ENCODE results near the gene RPS8. TPM values are rescaled to one million over a fixed set of nuclear protein-coding genes. Genes with fewer than 3 reads are reported as not detected.
"Not testable (repeated sequence)": the region's sequence is repeated elsewhere in the genome, so short reads cannot be mapped to it uniquely, and the experiment has no call there.

Gene RPS8
- total RNA-seq, 1 donor from 2014 or later = 1,187 TPM

GRCh38 chr1:44821240-44821715 lies 45.9 kb downstream of the RPS8 start:
- H3K27ac Mint-ChIP-seq (ENCODE audit: unreplicated experiment) = no peak overlapping the region
- Histone ChIP-seq H2AFZ (ENCODE audit: low read depth, low read length) (no peak overlapping the region), H3K27me3 (ENCODE audit: insufficient read depth, low read length) (no peaks in the 10 kb centered on the region), H3K79me2 (ENCODE audit: insufficient read depth, low read length) (no peaks in the 10 kb centered on the region), H3K9me3 (ENCODE audit: insufficient read depth, low read depth, low read length) (no peaks in the 10 kb centered on the region), H3K9ac (ENCODE audit: low read length) (no peak overlapping the region), H3K36me3 (ENCODE audit: insufficient read depth, low read length) (peaks cover 3% of the 10 kb centered on the region), H3K27ac (ENCODE audit: low read depth, low read length) (no peak overlapping the region), H3K4me1 (ENCODE audit: insufficient read depth, low read length) (peaks cover 11% of the 10 kb centered on the region), H3K4me3 (ENCODE audit: insufficient read depth, low read depth, low read length) (no peak overlapping the region), H4K20me1 (ENCODE audit: insufficient read depth, low read length) (no peaks in the 10 kb centered on the region), H3K4me2 (ENCODE audit: low read length) (no peak overlapping the region)
- H3K27me3 Mint-ChIP-seq (ENCODE audit: low read depth, unreplicated experiment) = peaks cover 2% of the 10 kb centered on the region
- no peak for FAIRE-seq
- H3K36me3 Mint-ChIP-seq (ENCODE audit: low read depth, unreplicated experiment) = peaks cover 2% of the 10 kb centered on the region
- no peak for TF ChIP-seq EZH2 (IDR thresholded peaks at IDR 0.05; ENCODE audit: insufficient read depth, low read length)
- TF ChIP-seq CTCF (IDR thresholded peaks at IDR 0.05; ENCODE audit: insufficient read depth, low read depth, low read length) = no peak
- no peak for DNase-seq (ENCODE audit: low read depth)
- peaks cover 4% of the 10 kb centered on the region for H3K9me3 Mint-ChIP-seq (ENCODE audit: unreplicated experiment)
- peaks cover 8% of the 10 kb centered on the region for H3K4me1 Mint-ChIP-seq (ENCODE audit: low read depth, unreplicated experiment)
- no peak overlapping the region for H3K4me3 Mint-ChIP-seq (ENCODE audit: unreplicated experiment)

- peaks cover 8% of the 10 kb centered on the region for H3K4me1 Mint-ChIP-seq (ENCODE audit: low read depth, unreplicated experiment)
- Histone ChIP-seq H3K9ac (ENCODE audit: low read length) (no peak overlapping the region), H3K27me3 (ENCODE audit: insufficient read depth, low read length) (no peaks in the 10 kb centered on the region), H3K9me3 (ENCODE audit: insufficient read depth, low read depth, low read length) (no peaks in the 10 kb centered on the region), H3K79me2 (ENCODE audit: insufficient read depth, low read length) (no peaks in the 10 kb centered on the region), H3K36me3 (ENCODE audit: insufficient read depth, low read length) (no peaks in the 10 kb centered on the region), H3K4me2 (ENCODE audit: low read length) (no peak overlapping the region), H2AFZ (ENCODE audit: low read depth, low read length) (no peak overlapping the region), H3K27ac (ENCODE audit: low read depth, low read length) (no peak overlapping the region), H3K4me3 (ENCODE audit: insufficient read depth, low read depth, low read length) (no peak overlapping the region), H3K4me1 (ENCODE audit: insufficient read depth, low read length) (peaks cover 11% of the 10 kb centered on the region), H4K20me1 (ENCODE audit: insufficient read depth, low read length) (no peaks in the 10 kb centered on the region)
- H3K27me3 Mint-ChIP-seq (ENCODE audit: low read depth, unreplicated experiment) = peaks cover 2% of the 10 kb centered on the region
- no peak overlapping the region for H3K27ac Mint-ChIP-seq (ENCODE audit: unreplicated experiment)
- DNase-seq (ENCODE audit: low read depth) = no peak
- TF ChIP-seq EZH2 (IDR thresholded peaks at IDR 0.05; ENCODE audit: insufficient read depth, low read length) (no peak), CTCF (IDR thresholded peaks at IDR 0.05; ENCODE audit: insufficient read depth, low read depth, low read length) (no peak)
- H3K36me3 Mint-ChIP-seq (ENCODE audit: low read depth, unreplicated experiment) = peaks cover 2% of the 10 kb centered on the region
- peaks cover 5% of the 10 kb centered on the region for H3K9me3 Mint-ChIP-seq (ENCODE audit: unreplicated experiment)
- no peak overlapping the region for H3K4me3 Mint-ChIP-seq (ENCODE audit: unreplicated experiment)
- no peak for FAIRE-seq
Observed at GRCh38 chr1:44822131-44822701, 46.9 kb downstream of the RPS8 start.

- no peaks in the 10 kb centered on the region for H3K9me3 ChIP-seq (ENCODE audit: insufficient read depth, low read depth, low read length)
- H3K4me3 Mint-ChIP-seq (ENCODE audit: unreplicated experiment) = no peak overlapping the region
- no peak overlapping the region for H3K27ac ChIP-seq (ENCODE audit: low read depth, low read length)
- H3K4me1 Mint-ChIP-seq (ENCODE audit: low read depth, unreplicated experiment) = peaks cover 4% of the 10 kb centered on the region
- no peak overlapping the region for H3K4me2 ChIP-seq (ENCODE audit: low read length)
- H3K27me3 Mint-ChIP-seq (ENCODE audit: low read depth, unreplicated experiment) = peaks cover 2% of the 10 kb centered on the region
- H3K79me2 ChIP-seq (ENCODE audit: insufficient read depth, low read length) = no peaks in the 10 kb centered on the region
- H3K4me3 ChIP-seq (ENCODE audit: insufficient read depth, low read depth, low read length) = no peak overlapping the region
- no peaks in the 10 kb centered on the region for H3K27me3 ChIP-seq (ENCODE audit: insufficient read depth, low read length)
- no peak overlapping the region for H2AFZ ChIP-seq (ENCODE audit: low read depth, low read length)
- peaks cover 1% of the 10 kb centered on the region for H3K36me3 Mint-ChIP-seq (ENCODE audit: low read depth, unreplicated experiment)
- H3K9me3 Mint-ChIP-seq (ENCODE audit: unreplicated experiment) = peaks cover 2% of the 10 kb centered on the region
- peaks cover 11% of the 10 kb centered on the region for H3K4me1 ChIP-seq (ENCODE audit: insufficient read depth, low read length)
- TF ChIP-seq EZH2 (IDR thresholded peaks at IDR 0.05; ENCODE audit: insufficient read depth, low read length) (no peak), CTCF (IDR thresholded peaks at IDR 0.05; ENCODE audit: insufficient read depth, low read depth, low read length) (no peak)
- no peak overlapping the region for H3K9ac ChIP-seq (ENCODE audit: low read length)
- no peaks in the 10 kb centered on the region for H4K20me1 ChIP-seq (ENCODE audit: insufficient read depth, low read length)
- no peaks in the 10 kb centered on the region for H3K36me3 ChIP-seq (ENCODE audit: insufficient read depth, low read length)
- DNase-seq (ENCODE audit: low read depth) = no peak
- no peak overlapping the region for H3K27ac Mint-ChIP-seq (ENCODE audit: unreplicated experiment)
- no peak for FAIRE-seq
Observed at GRCh38 chr1:44822981-44823451, 47.7 kb downstream of the RPS8 start.

GRCh38 chr1:44824392-44824791 lies 49.1 kb downstream of the RPS8 start:
- not testable (repeated sequence) for H3K27ac ChIP-seq (ENCODE audit: low read depth, low read length); H3K27ac Mint-ChIP-seq (ENCODE audit: unreplicated experiment); H3K36me3 Mint-ChIP-seq (ENCODE audit: low read depth, unreplicated experiment); H3K9ac ChIP-seq (ENCODE audit: low read length); DNase-seq (ENCODE audit: low read depth); H3K27me3 ChIP-seq (ENCODE audit: insufficient read depth, low read length); H3K79me2 ChIP-seq (ENCODE audit: insufficient read depth, low read length); H3K4me1 ChIP-seq (ENCODE audit: insufficient read depth, low read length); H3K9me3 Mint-ChIP-seq (ENCODE audit: unreplicated experiment); FAIRE-seq; H2AFZ ChIP-seq (ENCODE audit: low read depth, low read length); H3K4me3 ChIP-seq (ENCODE audit: insufficient read depth, low read depth, low read length); H3K27me3 Mint-ChIP-seq (ENCODE audit: low read depth, unreplicated experiment); H3K4me1 Mint-ChIP-seq (ENCODE audit: low read depth, unreplicated experiment); H3K4me2 ChIP-seq (ENCODE audit: low read length); H3K36me3 ChIP-seq (ENCODE audit: insufficient read depth, low read length); H4K20me1 ChIP-seq (ENCODE audit: insufficient read depth, low read length); H3K9me3 ChIP-seq (ENCODE audit: insufficient read depth, low read depth, low read length); H3K4me3 Mint-ChIP-seq (ENCODE audit: unreplicated experiment)

Measured in astrocyte (in vitro differentiated cells and primary cell).